Embryonic facial prominence (tissue), 1 donor: ENCODE results near the gene SLC10A1.
A peak's percentile ranks its signal among the peaks of the same experiment; 100 is the strongest.
"Not testable (repeated sequence)": the region's sequence is repeated elsewhere in the genome, so short reads cannot be mapped to it uniquely, and the experiment has no call there.

ENCODE experiments used
- DNase-seq: peaks from one replicate; pipeline ENCODE4 v3.0.0-alpha.2; 2016; ENCODE audit errors: extremely low spot score

The SLC10A1 gene

GRCh38 chr14:69796797-69797500 lies at the start of gene SLC10A1:
Gene SLC10A1 (minus strand): TSS chr14:69797241. CDS start chr14:69797155, 86 bp downstream.
- no peak for DNase-seq

- no peak for DNase-seq
Measured at GRCh38 chr14:69845787-69846186, 48.7 kb upstream of the SLC10A1 start.

GRCh38 chr14:69845050-69845581 lies 48.1 kb upstream of the SLC10A1 start:
- DNase-seq, result no peak

- no peak for DNase-seq
Measured at GRCh38 chr14:69844171-69844570, 47.1 kb upstream of the SLC10A1 start.

- no peak for DNase-seq
Measured at GRCh38 chr14:69842686-69843420, 45.8 kb upstream of the SLC10A1 start.

- no peak for DNase-seq
Measured at GRCh38 chr14:69841656-69842055, 44.6 kb upstream of the SLC10A1 start.

- DNase-seq, result no peak
Measured at GRCh38 chr14:69839661-69840060, 42.6 kb upstream of the SLC10A1 start.

GRCh38 chr14:69838881-69839416 lies 41.9 kb upstream of the SLC10A1 start:
- no peak for DNase-seq

GRCh38 chr14:69828879-69829278 lies 31.8 kb upstream of the SLC10A1 start:
- no peak for DNase-seq

- DNase-seq, result no peak
Measured at GRCh38 chr14:69828354-69828753, 31.3 kb upstream of the SLC10A1 start.

- DNase-seq, result no peak
Measured at GRCh38 chr14:69827560-69827959, 30.5 kb upstream of the SLC10A1 start.

- DNase-seq, result no peak
Measured at GRCh38 chr14:69822456-69822855, 25.4 kb upstream of the SLC10A1 start.

- no peak for DNase-seq
Measured at GRCh38 chr14:69820991-69821390, 23.9 kb upstream of the SLC10A1 start.

GRCh38 chr14:69819607-69820006 lies 22.6 kb upstream of the SLC10A1 start:
- no peak for DNase-seq

- DNase-seq, result peak; percentile 15
Measured at GRCh38 chr14:69818758-69819191, 21.7 kb upstream of the SLC10A1 start.

GRCh38 chr14:69816216-69816615 lies 19.2 kb upstream of the SLC10A1 start:
- no peak for DNase-seq

GRCh38 chr14:69815556-69815955 lies 18.5 kb upstream of the SLC10A1 start:
- DNase-seq, result no peak

- no peak for DNase-seq
Measured at GRCh38 chr14:69814397-69814796, 17.4 kb upstream of the SLC10A1 start.

- DNase-seq, result not testable (repeated sequence)
Measured at GRCh38 chr14:69813346-69813745, 16.3 kb upstream of the SLC10A1 start.

- DNase-seq, result no peak
Measured at GRCh38 chr14:69812711-69813110, 15.7 kb upstream of the SLC10A1 start.

- no peak for DNase-seq
Measured at GRCh38 chr14:69811868-69812252, 14.8 kb upstream of the SLC10A1 start.

GRCh38 chr14:69811227-69811867 lies 14.3 kb upstream of the SLC10A1 start:
- no peak for DNase-seq
